Measurements from ENCODE around the gene PPM1G. TPM values are rescaled to one million over a fixed set of nuclear protein-coding genes. Genes with fewer than 3 reads are reported as not detected.
A peak's percentile ranks its signal among the peaks of the same experiment; 100 is the strongest.

Gene PPM1G
- total RNA-seq, 2 donors from 2014 or later, result 36.3 to 49.4 TPM

GRCh38 chr2:27408601-27409320, 630 bp downstream of the PPM1G start:
- Histone ChIP-seq H3K4me1 (peaks cover 19% of the 10 kb centered on the region), H3K27me3 (no peaks in the 10 kb centered on the region), H3K36me3 (replicated peaks in 1 of 2; ENCODE audit: insufficient read depth in 1 of 2, low read depth in 2 of 2) (no peaks in the 10 kb centered on the region), H3K27ac (peak overlapping the region; percentile 67 to 90 (median 83)), H3K9me3 (no peaks in the 10 kb centered on the region), H3K4me3 (peak overlapping the region; percentile 90 to 93)
- no peak for TF ChIP-seq POLR2A (IDR thresholded peaks at IDR 0.05)
- no peak for TF ChIP-seq CTCF (IDR thresholded peaks at IDR 0.05)
- DNase-seq, result peak in 1 of 4 donors; percentile 6
- WGBS, 2 donors, result 1% methylated on average over 12 to 28 of the region's 33 CpGs
- ATAC-seq, result peak; percentile 11
- intact Hi-C loops (cut with DNase I), result no loop called here

GRCh38 chr2:27407798-27408491, 1.4 kb downstream of the PPM1G start:
- 43 to 46% methylated on average over 16 of the region's 16 CpGs for WGBS, 2 donors
- TF ChIP-seq CTCF (IDR thresholded peaks at IDR 0.05) (peak; percentile 18 to 68 (median 58)), POLR2A (IDR thresholded peaks at IDR 0.05) (no peak)
- H3K4me1 ChIP-seq, result peaks cover 19% of the 10 kb centered on the region
- ATAC-seq (no peak), DNase-seq (peak in 2 of 4 donors; percentile 21 to 35)
- intact Hi-C loops (cut with DNase I), result no loop called here
- H3K27me3 ChIP-seq, result no peaks in the 10 kb centered on the region
- H3K36me3 ChIP-seq (replicated peaks in 1 of 2; ENCODE audit: insufficient read depth in 1 of 2, low read depth in 2 of 2), result no peaks in the 10 kb centered on the region
- H3K9me3 ChIP-seq, result no peaks in the 10 kb centered on the region
- no peak overlapping the region for H3K4me3 ChIP-seq
- H3K27ac ChIP-seq, result no peak overlapping the region

GRCh38 chr2:27400348-27401135, 8.8 kb downstream of the PPM1G start:
- Histone ChIP-seq H3K4me1 (no peaks in the 10 kb centered on the region), H3K27ac (no peak overlapping the region), H3K27me3 (no peaks in the 10 kb centered on the region), H3K4me3 (no peak overlapping the region), H3K9me3 (no peaks in the 10 kb centered on the region), H3K36me3 (replicated peaks in 1 of 2; ENCODE audit: insufficient read depth in 1 of 2, low read depth in 2 of 2) (no peaks in the 10 kb centered on the region)
- 96 to 100% methylated on average over 2 of the region's 2 CpGs for WGBS, 2 donors
- TF ChIP-seq POLR2A (IDR thresholded peaks at IDR 0.05) (no peak), CTCF (IDR thresholded peaks at IDR 0.05) (no peak)
- ATAC-seq, result no peak
- DNase-seq, result no peak
- intact Hi-C loops (cut with DNase I), result no loop called here

GRCh38 chr2:27398962-27399361, 10.4 kb downstream of the PPM1G start:
- WGBS, 2 donors, result 97% methylated on average over 5 of the region's 5 CpGs
- Histone ChIP-seq H3K9me3 (no peaks in the 10 kb centered on the region), H3K27ac (no peak overlapping the region), H3K4me1 (no peaks in the 10 kb centered on the region), H3K4me3 (no peak overlapping the region), H3K27me3 (no peaks in the 10 kb centered on the region), H3K36me3 (replicated peaks in 1 of 2; ENCODE audit: insufficient read depth in 1 of 2, low read depth in 2 of 2) (no peaks in the 10 kb centered on the region)
- intact Hi-C loops (cut with DNase I), result no loop called here
- no peak for DNase-seq
- no peak for ATAC-seq
- TF ChIP-seq CTCF (IDR thresholded peaks at IDR 0.05), result no peak
- no peak for TF ChIP-seq POLR2A (IDR thresholded peaks at IDR 0.05)
